ENCODE measurements around the gene PMVK.

- TF ChIP-seq, protein P1, sequence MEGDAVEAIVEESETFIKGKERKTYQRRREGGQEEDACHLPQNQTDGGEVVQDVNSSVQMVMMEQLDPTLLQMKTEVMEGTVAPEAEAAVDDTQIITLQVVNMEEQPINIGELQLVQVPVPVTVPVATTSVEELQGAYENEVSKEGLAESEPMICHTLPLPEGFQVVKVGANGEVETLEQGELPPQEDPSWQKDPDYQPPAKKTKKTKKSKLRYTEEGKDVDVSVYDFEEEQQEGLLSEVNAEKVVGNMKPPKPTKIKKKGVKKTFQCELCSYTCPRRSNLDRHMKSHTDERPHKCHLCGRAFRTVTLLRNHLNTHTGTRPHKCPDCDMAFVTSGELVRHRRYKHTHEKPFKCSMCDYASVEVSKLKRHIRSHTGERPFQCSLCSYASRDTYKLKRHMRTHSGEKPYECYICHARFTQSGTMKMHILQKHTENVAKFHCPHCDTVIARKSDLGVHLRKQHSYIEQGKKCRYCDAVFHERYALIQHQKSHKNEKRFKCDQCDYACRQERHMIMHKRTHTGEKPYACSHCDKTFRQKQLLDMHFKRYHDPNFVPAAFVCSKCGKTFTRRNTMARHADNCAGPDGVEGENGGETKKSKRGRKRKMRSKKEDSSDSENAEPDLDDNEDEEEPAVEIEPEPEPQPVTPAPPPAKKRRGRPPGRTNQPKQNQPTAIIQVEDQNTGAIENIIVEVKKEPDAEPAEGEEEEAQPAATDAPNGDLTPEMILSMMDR (conservative IDR thresholded peaks at IDR 0.05 in 1 of 2, IDR thresholded peaks at IDR 0.05 in 1 of 2; ENCODE audit: low read depth in 1 of 2, low read length in 2 of 2), result no peak
- TF ChIP-seq EZH2 (IDR thresholded peaks at IDR 0.05; ENCODE audit: low read length, missing control alignments), result no peak
These were observed 23.8 kb downstream of the PMVK start for GRCh38 chr1:154912755-154913154.
